IPS-18c (cell line): ENCODE measurements around the gene ATF2.
"Not testable (repeated sequence)": the region's sequence is repeated elsewhere in the genome, so short reads cannot be mapped to it uniquely, and the experiment has no call there.

Experiments
- H3K4me3 ChIP-seq: 2 replicates; pipeline ENCODE4 v1.7.0; 2013; ENCODE audit warnings: low read depth, mild to moderate bottlenecking, low read length, moderate library complexity; ENCODE audit not compliant: insufficient read depth
- H3K9me3 ChIP-seq: one replicate; pipeline ENCODE4 v1.6.1; 2013; ENCODE audit warnings: mild to moderate bottlenecking, low read length, moderate library complexity; ENCODE audit not compliant: control insufficient read depth, insufficient read depth

The ATF2 gene

GRCh38 chr2:175135177-175135576 is 32.8 kb downstream of the ATF2 start:
- H3K4me3 ChIP-seq: no peak overlapping the region
- H3K9me3 ChIP-seq: no peaks in the 10 kb centered on the region

GRCh38 chr2:175131252-175131651 is 36.8 kb downstream of the ATF2 start:
- no peak overlapping the region for H3K4me3 ChIP-seq
- no peaks in the 10 kb centered on the region for H3K9me3 ChIP-seq

- no peaks in the 10 kb centered on the region for H3K9me3 ChIP-seq
Measured at GRCh38 chr2:175126661-175127060, 41.3 kb downstream of the ATF2 start.

GRCh38 chr2:175123254-175123653 is 44.7 kb downstream of the ATF2 start:
- Histone ChIP-seq H3K4me3 (no peak overlapping the region), H3K9me3 (no peaks in the 10 kb centered on the region)

More at GRCh38 chr2:175126661-175127060, 41.3 kb downstream of the ATF2 start:
- no peak overlapping the region for H3K4me3 ChIP-seq

- H3K9me3 ChIP-seq: no peaks in the 10 kb centered on the region
- H3K4me3 ChIP-seq: no peak overlapping the region
Measured at GRCh38 chr2:175111200-175111657, 56.8 kb downstream of the ATF2 start.

GRCh38 chr2:175108091-175108490 is 59.9 kb downstream of the ATF2 start:
- H3K9me3 ChIP-seq: not testable (repeated sequence)

GRCh38 chr2:175107146-175107545 is 60.9 kb downstream of the ATF2 start:
- Histone ChIP-seq H3K9me3 (no peaks in the 10 kb centered on the region), H3K4me3 (no peak overlapping the region)

More at GRCh38 chr2:175108091-175108490, 59.9 kb downstream of the ATF2 start:
- not testable (repeated sequence) for H3K4me3 ChIP-seq

GRCh38 chr2:175103191-175103590 is 64.8 kb downstream of the ATF2 start:
- Histone ChIP-seq H3K9me3 (no peaks in the 10 kb centered on the region), H3K4me3 (no peak overlapping the region)

GRCh38 chr2:175101514-175101913 is 66.5 kb downstream of the ATF2 start:
- Histone ChIP-seq H3K4me3 (no peak overlapping the region), H3K9me3 (no peaks in the 10 kb centered on the region)

GRCh38 chr2:175097297-175097696 is 70.7 kb downstream of the ATF2 start:
- no peak overlapping the region for H3K4me3 ChIP-seq
- H3K9me3 ChIP-seq: no peaks in the 10 kb centered on the region

- H3K9me3 ChIP-seq, H3K4me3 ChIP-seq: not testable (repeated sequence)
Measured at GRCh38 chr2:175084117-175084516, 83.9 kb downstream of the ATF2 start.

- Histone ChIP-seq H3K9me3 (no peaks in the 10 kb centered on the region), H3K4me3 (no peak overlapping the region)
Measured at GRCh38 chr2:175080479-175080878, 87.5 kb downstream of the ATF2 start.

- Histone ChIP-seq H3K9me3 (no peaks in the 10 kb centered on the region), H3K4me3 (no peak overlapping the region)
Measured at GRCh38 chr2:175076272-175076671, 91.7 kb downstream of the ATF2 start.

GRCh38 chr2:175074478-175074877 is 93.5 kb downstream of the ATF2 start:
- Histone ChIP-seq H3K9me3 (no peaks in the 10 kb centered on the region), H3K4me3 (no peak overlapping the region)

- Histone ChIP-seq H3K9me3 (no peaks in the 10 kb centered on the region), H3K4me3 (no peak overlapping the region)
Measured at GRCh38 chr2:175068534-175068933, 99.5 kb downstream of the ATF2 start.

GRCh38 chr2:175066411-175066810 is 101.6 kb downstream of the ATF2 start:
- Histone ChIP-seq H3K9me3 (peaks cover 2% of the 10 kb centered on the region), H3K4me3 (no peak overlapping the region)

GRCh38 chr2:175064797-175065196 is 103.2 kb downstream of the ATF2 start:
- Histone ChIP-seq H3K4me3 (no peak overlapping the region), H3K9me3 (peaks cover 2% of the 10 kb centered on the region)

- H3K9me3 ChIP-seq: peaks cover 2% of the 10 kb centered on the region
- H3K4me3 ChIP-seq: no peak overlapping the region
Measured at GRCh38 chr2:175063741-175064140, 104.3 kb downstream of the ATF2 start.

GRCh38 chr2:175062787-175063585 is 105.0 kb downstream of the ATF2 start:
- Histone ChIP-seq H3K4me3 (no peak overlapping the region), H3K9me3 (peaks cover 2% of the 10 kb centered on the region)
